Ishikawa (cell line): ENCODE results near the gene TXLNG.

Source experiments
- CREB1 ChIP-seq: IDR thresholded peaks from 2 replicates; pipeline ENCODE4 v1.6.1; 2012; ENCODE audit warnings: low read depth
- EP300 ChIP-seq: IDR thresholded peaks from 2 replicates; pipeline ENCODE4 v1.6.1; 2012; ENCODE audit warnings: borderline replicate concordance
- FOXM1 ChIP-seq: IDR thresholded peaks from 2 replicates; pipeline ENCODE4 v1.6.1; 2012; ENCODE audit warnings: low read depth, borderline replicate concordance
- TCF12 ChIP-seq: IDR thresholded peaks from 2 replicates; pipeline ENCODE4 v1.6.1; 2012; ENCODE audit warnings: low read depth
- TEAD4 ChIP-seq: IDR thresholded peaks from 2 replicates; pipeline ENCODE4 v1.6.1; 2012
- YY1 ChIP-seq: IDR thresholded peaks from 2 replicates; pipeline ENCODE4 v1.6.1; 2012; ENCODE audit warnings: low read depth
- ZBTB7A ChIP-seq: IDR thresholded peaks from 2 replicates; pipeline ENCODE4 v1.6.1; 2012; ENCODE audit warnings: low read depth
- TF ChIP-seq, protein P1 (sequence below): IDR thresholded peaks from 2 replicates; pipeline ENCODE4 v1.6.1; 2012; ENCODE audit warnings: low read depth, mild to moderate bottlenecking
- TF ChIP-seq, protein P2 (sequence below): IDR thresholded peaks from 2 replicates; pipeline ENCODE4 v1.6.1; 2012

DNA sequence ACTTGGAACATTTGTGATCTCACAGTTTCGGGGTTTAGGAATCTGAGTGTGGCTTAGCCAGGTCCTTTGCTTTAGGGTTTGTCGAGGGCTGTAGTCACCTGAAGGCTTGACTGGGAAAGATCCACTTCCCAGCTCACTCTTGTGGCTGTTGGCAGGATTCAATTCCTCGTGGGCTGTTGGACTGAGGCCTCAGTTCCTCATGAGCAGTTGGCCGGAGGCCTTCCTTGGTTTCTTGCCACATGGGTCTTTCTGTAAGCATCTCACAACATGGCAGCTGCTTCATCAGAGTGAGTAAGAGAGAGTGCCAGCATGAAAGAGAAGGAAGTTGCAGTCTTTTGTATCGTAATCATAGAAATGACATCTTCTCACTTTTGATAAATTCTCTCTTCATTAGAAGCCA lies 11.1 kb downstream of the TXLNG start:
- no peak for TF ChIP-seq TCF12
- TF ChIP-seq FOXM1: no peak
- TF ChIP-seq, protein P1, sequence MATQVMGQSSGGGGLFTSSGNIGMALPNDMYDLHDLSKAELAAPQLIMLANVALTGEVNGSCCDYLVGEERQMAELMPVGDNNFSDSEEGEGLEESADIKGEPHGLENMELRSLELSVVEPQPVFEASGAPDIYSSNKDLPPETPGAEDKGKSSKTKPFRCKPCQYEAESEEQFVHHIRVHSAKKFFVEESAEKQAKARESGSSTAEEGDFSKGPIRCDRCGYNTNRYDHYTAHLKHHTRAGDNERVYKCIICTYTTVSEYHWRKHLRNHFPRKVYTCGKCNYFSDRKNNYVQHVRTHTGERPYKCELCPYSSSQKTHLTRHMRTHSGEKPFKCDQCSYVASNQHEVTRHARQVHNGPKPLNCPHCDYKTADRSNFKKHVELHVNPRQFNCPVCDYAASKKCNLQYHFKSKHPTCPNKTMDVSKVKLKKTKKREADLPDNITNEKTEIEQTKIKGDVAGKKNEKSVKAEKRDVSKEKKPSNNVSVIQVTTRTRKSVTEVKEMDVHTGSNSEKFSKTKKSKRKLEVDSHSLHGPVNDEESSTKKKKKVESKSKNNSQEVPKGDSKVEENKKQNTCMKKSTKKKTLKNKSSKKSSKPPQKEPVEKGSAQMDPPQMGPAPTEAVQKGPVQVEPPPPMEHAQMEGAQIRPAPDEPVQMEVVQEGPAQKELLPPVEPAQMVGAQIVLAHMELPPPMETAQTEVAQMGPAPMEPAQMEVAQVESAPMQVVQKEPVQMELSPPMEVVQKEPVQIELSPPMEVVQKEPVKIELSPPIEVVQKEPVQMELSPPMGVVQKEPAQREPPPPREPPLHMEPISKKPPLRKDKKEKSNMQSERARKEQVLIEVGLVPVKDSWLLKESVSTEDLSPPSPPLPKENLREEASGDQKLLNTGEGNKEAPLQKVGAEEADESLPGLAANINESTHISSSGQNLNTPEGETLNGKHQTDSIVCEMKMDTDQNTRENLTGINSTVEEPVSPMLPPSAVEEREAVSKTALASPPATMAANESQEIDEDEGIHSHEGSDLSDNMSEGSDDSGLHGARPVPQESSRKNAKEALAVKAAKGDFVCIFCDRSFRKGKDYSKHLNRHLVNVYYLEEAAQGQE: no peak
- TF ChIP-seq, protein P2, sequence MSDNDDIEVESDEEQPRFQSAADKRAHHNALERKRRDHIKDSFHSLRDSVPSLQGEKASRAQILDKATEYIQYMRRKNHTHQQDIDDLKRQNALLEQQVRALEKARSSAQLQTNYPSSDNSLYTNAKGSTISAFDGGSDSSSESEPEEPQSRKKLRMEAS: no peak
- TF ChIP-seq TEAD4: no peak
- TF ChIP-seq ZBTB7A: no peak
- TF ChIP-seq CREB1: no peak
- TF ChIP-seq EP300: no peak
- no peak for TF ChIP-seq YY1
